ENCODE measurements around the gene STMN3.

DNA sequence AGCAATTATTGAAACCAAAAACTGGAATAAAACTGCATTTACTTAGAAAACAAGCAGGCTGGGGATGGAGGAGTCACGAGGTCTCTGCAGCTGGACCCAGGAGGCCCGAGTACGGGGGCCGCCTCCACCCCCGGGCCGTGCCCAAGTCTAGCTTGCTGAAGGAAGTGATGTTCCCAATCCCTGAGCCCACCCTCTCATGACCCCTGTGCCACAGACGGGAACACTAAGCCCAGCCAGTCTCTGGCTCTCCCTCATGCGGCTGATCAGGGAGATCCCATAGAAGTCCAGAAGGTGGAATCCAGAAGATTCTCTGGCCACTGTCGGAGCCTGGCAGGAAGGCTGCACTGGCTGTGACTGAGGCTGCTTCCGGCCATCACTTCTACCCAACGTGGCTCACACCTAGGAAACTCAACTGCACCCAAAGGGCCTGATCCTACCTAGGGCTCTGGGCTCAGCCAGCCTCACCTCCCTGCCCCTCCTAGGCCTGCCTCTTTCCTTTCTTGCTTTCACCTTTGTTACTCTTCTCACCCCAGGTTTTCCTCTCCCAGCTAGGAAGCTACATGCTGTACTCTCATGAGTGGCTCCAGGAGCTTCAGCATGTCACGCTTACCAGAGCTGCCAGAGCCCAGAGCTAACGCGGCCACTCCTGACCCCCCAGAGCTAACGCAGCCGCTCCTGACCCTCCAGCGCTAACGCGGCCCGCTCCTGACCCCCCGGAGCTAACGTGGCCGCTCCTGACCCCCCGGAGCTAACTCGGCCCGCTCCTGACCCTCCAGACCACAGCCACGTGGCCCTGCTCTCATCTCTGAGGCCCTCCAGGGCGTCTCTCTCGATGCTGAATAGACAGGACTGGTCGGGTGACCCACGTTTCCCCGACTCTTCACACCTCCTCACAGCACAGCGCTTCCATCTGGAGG, 54.5 kb downstream of the STMN3 start:
- TF ChIP-seq, protein P1, sequence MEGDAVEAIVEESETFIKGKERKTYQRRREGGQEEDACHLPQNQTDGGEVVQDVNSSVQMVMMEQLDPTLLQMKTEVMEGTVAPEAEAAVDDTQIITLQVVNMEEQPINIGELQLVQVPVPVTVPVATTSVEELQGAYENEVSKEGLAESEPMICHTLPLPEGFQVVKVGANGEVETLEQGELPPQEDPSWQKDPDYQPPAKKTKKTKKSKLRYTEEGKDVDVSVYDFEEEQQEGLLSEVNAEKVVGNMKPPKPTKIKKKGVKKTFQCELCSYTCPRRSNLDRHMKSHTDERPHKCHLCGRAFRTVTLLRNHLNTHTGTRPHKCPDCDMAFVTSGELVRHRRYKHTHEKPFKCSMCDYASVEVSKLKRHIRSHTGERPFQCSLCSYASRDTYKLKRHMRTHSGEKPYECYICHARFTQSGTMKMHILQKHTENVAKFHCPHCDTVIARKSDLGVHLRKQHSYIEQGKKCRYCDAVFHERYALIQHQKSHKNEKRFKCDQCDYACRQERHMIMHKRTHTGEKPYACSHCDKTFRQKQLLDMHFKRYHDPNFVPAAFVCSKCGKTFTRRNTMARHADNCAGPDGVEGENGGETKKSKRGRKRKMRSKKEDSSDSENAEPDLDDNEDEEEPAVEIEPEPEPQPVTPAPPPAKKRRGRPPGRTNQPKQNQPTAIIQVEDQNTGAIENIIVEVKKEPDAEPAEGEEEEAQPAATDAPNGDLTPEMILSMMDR (conservative IDR thresholded peaks at IDR 0.05; ENCODE audit: low read depth, low read length), result no peak
- no peak for TF ChIP-seq EZH2 (IDR thresholded peaks at IDR 0.05; ENCODE audit: low read length, unreplicated experiment)
- TF ChIP-seq EZH2phosphoT487 (IDR thresholded peaks at IDR 0.05; ENCODE audit: borderline replicate concordance, low read length), result no peak

Data from PC-3 (cell line).